Uterus (tissue), 2 donors: Measurements from ENCODE around the gene GPATCH3.

Experiments used
- POLR2A ChIP-seq, 2 donors: fragments of 450-650 bp; IDR thresholded peaks; one replicate each; pipeline ENCODE4 v1.6.1; 2016; ENCODE audit warnings: antibody characterized with exemption in 2 of 2, mild to moderate bottlenecking in 1 of 2, moderate library complexity in 1 of 2
- TF ChIP-seq, protein P1 (sequence below), 4 experiments: fragments of 200-600 bp in 2 of 4; fragments of 450-650 bp in 2 of 4; sonication (generic) in 2 of 4; IDR thresholded peaks; one replicate each; pipeline ENCODE4 v1.5.1; 2016 to 2019; ENCODE audit warnings: antibody characterized with exemption in 4 of 4, mild to moderate bottlenecking in 2 of 4, moderate library complexity in 1 of 4

DNA sequence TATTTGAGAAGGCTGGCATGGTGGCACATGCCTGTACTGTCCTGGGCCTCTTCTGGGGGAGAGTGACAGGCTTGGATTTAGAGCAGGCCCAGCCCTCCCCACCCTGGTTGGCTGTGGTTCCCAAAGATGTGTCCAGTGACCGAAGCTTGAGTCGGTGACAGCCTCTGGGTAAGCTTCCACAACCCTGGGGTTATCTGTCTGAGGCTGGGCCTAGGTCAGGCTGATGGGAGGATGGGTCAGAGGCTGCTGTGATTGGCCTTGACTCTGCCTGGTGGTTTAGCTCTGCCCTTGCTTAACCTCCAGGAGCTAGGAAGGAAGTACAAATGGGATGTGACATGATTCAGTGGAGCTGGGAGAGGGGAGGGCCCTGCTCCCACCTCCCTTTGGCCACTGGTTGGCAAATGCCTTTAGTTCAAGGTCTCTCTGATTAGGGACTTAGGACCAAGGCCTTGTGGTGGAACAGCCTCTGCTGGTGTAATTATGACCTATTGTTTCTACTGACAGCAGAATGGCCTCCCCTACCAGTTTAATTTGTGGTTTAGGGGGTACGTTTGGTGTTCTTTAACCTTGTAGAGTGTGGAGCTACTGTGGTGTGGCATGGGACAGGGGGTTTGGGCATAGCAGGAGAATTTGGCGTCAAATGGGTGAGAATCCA is 37.9 kb upstream of the GPATCH3 start:
- no peak for TF ChIP-seq POLR2A (IDR thresholded peaks at IDR 0.05)
- TF ChIP-seq, protein P1, sequence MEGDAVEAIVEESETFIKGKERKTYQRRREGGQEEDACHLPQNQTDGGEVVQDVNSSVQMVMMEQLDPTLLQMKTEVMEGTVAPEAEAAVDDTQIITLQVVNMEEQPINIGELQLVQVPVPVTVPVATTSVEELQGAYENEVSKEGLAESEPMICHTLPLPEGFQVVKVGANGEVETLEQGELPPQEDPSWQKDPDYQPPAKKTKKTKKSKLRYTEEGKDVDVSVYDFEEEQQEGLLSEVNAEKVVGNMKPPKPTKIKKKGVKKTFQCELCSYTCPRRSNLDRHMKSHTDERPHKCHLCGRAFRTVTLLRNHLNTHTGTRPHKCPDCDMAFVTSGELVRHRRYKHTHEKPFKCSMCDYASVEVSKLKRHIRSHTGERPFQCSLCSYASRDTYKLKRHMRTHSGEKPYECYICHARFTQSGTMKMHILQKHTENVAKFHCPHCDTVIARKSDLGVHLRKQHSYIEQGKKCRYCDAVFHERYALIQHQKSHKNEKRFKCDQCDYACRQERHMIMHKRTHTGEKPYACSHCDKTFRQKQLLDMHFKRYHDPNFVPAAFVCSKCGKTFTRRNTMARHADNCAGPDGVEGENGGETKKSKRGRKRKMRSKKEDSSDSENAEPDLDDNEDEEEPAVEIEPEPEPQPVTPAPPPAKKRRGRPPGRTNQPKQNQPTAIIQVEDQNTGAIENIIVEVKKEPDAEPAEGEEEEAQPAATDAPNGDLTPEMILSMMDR (IDR thresholded peaks at IDR 0.05), result no peak
